KOPT-K1 (cell line): ENCODE measurements around the gene YWHAH.

Experiments
- H3K27ac ChIP-seq: fragments of 200-600 bp; sonication (generic); 2 replicates; pipeline ENCODE4 v1.5.1; 2016; ENCODE audit warnings: antibody characterized with exemption, mild to moderate bottlenecking, low read depth, low read length; ENCODE audit not compliant: poor library complexity, severe bottlenecking
- H3K36me3 ChIP-seq: fragments of 200-600 bp; sonication (generic); 2 replicates; pipeline ENCODE4 v1.5.1; 2017; ENCODE audit warnings: antibody characterized with exemption, mild to moderate bottlenecking, low read length, moderate library complexity; ENCODE audit not compliant: insufficient read depth
- H3K9me3 ChIP-seq: fragments of 200-600 bp; sonication (generic); 2 replicates; pipeline ENCODE4 v1.5.1; 2017; ENCODE audit warnings: antibody characterized with exemption, low read length, mild to moderate bottlenecking; ENCODE audit not compliant: insufficient read depth, poor library complexity, severe bottlenecking

Gene YWHAH

DNA sequence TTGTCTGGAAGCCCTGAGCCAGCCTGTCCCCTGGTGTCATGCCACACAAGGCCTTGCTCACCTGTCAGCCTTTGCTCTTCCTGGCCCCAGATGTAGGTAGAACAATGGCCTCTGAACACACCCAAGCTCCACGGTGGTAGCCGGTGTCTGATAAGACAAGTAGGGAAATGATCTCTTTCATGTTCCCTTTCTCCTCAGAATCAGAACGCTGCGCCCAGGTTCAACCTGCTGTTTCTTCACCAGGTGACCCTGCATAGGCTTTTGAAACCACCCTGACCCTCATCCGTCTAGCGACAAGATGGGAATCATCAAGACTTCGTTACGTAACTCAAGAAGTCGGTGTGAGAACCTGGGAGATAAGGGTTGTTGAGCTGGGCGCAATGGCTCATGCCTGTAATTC, 28.7 kb upstream of the YWHAH start:
- Histone ChIP-seq H3K36me3 (no peaks in the 10 kb centered on the region; the same call in 1 of the 2 replicates), H3K9me3 (no peaks in the 10 kb centered on the region), H3K27ac (no peak overlapping the region)

DNA sequence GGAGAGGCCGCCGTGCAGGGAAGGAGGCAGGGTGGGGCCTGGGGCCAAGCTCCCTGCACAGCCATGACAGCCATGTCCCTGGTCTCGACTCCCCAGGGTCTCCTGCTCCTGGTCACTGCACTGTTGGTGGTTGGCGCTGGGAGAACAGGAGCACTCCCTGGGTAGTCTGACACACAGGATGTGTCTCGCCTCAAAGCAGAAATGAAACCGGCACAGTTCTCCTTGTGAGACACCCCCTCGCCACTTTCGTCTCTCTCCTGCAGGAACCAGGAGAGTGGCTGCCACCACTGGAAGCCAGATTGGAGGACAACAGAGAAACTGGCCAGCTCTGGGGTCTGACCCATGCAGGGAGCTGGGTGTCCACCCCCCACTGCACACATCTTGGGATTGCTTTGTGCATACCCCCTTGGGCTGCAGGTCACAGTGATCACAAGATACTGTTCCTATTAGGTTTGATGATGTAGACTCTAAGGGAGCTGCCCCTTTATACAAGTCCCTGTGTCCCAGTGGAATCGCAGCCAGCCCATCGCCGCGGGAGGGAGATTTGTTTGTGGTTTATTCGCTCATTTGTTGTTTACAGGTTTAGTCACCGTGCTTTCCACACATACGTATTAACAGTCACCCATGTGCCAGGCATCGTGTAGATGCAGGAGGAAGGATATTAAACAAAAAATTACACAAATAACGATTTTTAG, 27.0 kb upstream of the YWHAH start:
- H3K36me3 ChIP-seq, result no peaks in the 10 kb centered on the region
- H3K9me3 ChIP-seq, result no peaks in the 10 kb centered on the region
- no peak overlapping the region for H3K27ac ChIP-seq

DNA sequence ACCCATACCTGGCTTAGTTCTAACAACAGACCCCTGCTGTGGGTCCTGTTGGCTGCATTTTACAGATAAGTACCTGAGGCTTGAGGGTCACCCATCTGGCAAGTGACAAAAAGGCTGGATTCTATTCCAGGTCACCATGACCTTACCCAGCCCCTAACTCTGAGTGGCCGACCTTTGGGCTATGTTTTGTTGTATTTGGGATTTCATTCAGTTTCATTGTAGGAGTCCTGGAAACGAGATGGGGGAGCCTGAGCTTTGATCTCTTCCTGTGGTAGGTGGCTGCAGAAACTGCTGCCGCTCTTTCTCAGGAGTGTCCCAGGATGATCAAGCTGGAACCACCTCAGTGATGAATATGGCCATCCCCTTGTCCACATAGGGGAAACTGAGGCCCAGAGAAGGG, 24.6 kb upstream of the YWHAH start:
- Histone ChIP-seq H3K9me3 (no peaks in the 10 kb centered on the region), H3K36me3 (no peaks in the 10 kb centered on the region), H3K27ac (no peak overlapping the region)

DNA sequence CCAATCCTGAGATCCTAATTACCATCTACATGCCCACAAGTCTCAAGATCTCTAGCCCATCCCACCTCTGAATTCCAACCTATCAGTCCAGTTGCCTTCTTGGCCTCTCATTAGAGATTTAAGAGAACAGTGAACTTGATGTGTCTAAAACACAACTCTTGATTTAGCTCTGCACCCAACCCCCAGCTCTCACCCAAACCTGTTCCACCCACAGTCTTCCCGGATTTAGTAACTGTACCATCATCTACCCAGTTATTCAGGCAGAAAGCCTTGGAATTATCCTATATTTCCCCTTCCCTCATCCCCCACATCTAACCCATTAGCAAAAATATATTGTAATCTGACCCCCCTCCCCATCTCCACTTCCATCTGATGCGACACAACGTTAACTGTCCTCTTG, 24.0 kb upstream of the YWHAH start:
- Histone ChIP-seq H3K27ac (no peak overlapping the region), H3K9me3 (no peaks in the 10 kb centered on the region), H3K36me3 (no peaks in the 10 kb centered on the region)

DNA sequence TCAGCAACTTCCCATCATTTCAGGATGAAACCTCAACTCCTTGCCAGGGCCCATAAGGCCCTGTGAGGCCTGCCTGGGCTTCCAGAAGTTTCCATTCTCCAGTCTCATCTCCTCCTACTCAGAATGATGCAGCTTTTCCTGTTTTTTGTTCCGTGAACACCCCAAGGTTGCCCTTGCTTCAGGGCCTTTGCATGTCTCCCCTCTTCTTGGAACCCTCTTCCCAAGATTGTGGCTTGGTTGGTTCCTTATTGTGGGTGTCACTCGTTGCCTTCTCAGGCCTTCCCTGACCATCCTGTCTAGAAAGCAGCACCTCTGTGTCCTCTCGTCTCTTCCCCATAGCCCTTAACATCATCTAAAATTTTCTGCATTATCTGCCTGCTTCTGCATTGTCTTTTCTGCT, 23.2 kb upstream of the YWHAH start:
- Histone ChIP-seq H3K27ac (no peak overlapping the region), H3K9me3 (no peaks in the 10 kb centered on the region), H3K36me3 (no peaks in the 10 kb centered on the region)

DNA sequence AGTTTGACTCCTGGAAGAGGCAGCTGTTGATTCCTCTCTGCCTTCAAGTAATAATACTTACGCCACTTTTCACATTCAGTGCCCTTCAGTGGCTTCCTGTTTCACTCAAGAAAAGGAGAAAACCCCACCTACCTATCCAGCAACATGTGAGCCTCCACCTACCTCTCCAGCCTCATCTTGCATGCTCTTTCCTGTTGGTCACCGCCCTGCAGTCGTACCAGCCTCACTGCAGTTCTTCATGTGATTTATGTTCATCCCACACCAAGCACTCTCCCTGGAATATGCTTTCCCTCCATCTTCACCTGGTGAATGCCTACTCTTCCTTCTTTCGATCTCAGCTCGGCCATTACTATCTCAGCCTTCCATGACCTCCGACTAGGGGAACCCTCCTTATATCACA, 21.8 kb upstream of the YWHAH start:
- no peaks in the 10 kb centered on the region for H3K9me3 ChIP-seq
- H3K27ac ChIP-seq, result no peak overlapping the region

DNA sequence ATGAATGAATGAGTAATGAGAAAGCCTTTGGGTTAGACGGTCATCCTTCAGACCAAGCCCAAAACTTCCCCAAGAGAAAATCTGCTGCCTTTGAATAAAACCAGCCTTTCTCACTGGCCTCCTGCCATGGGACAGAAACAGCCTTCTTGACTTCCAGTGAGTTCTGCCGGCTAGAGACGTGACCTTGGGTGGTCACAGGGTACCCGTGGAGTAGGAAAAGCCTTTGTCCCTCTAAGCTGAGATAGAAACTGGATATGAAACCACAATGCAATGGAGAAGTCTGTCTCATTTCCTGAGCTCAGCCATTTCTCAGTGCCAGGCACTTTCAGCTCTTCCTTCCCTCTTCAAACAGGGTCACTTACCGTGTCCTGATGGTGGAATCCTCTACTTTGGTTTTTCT, 21.2 kb upstream of the YWHAH start:
- Histone ChIP-seq H3K36me3 (no peaks in the 10 kb centered on the region), H3K27ac (no peak overlapping the region)

More for the DNA sequence above, 21.8 kb upstream of the YWHAH start:
- no peaks in the 10 kb centered on the region for H3K36me3 ChIP-seq

DNA sequence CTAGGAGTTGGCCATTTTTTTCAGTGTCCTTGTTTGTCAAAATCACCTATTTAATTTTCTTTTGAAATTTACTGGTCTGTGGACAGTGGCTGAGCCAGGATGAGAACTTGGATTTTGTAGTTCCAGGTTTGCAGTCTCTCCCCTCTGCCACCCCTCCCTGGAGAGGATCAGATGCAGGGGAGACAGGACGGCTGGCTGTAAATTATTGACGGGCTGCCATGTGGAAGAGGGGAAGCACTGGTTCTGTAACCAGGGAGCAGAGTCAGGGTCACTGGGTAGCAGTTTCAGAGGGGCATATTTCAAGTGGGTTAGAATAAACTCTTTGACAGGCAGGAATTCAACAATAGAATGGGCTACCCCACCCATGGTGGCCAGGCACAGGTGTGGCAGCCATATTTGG, 20.6 kb upstream of the YWHAH start:
- no peak overlapping the region for H3K27ac ChIP-seq

More for the DNA sequence above, 21.2 kb upstream of the YWHAH start:
- H3K9me3 ChIP-seq, result no peaks in the 10 kb centered on the region

DNA sequence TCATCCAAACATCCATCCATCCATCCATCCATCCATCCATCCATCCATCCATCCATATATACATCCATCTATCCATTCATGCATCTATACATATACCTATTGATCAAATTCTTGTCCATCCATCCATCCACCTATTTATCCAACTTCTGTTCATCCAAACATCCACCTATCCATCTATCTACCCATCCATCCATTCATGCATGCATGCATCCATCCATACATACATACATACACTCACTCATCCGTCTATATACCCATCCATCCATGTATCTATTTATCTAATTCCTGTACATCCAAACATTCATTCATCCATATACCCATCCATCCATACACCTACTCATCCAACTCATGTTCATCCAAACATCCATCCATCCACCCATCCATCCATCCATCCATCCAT, 19.3 kb upstream of the YWHAH start:
- Histone ChIP-seq H3K27ac (no peak overlapping the region), H3K9me3 (no peaks in the 10 kb centered on the region), H3K36me3 (no peaks in the 10 kb centered on the region)

More for the DNA sequence above, 20.6 kb upstream of the YWHAH start:
- Histone ChIP-seq H3K9me3 (no peaks in the 10 kb centered on the region), H3K36me3 (no peaks in the 10 kb centered on the region)

DNA sequence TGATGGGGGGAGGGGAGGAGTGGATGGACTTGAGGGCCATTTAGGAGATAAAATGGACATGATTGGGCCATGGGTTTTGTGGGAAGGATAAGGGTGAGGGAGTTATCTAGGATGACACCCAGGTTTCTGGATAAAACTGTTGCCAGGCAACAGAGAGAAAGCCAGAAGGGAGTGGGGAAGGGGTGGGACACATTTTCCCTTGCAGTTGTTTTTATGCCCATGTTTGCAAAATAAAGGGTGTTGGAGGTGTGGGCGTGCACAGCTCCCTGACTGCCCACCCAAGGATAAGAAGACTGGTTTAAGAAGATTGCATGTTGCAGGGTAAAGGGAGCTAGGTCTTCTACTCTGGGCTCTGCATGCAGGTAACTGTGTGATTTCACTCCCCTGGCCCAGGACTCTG, 18.3 kb upstream of the YWHAH start:
- H3K9me3 ChIP-seq, result no peaks in the 10 kb centered on the region

DNA sequence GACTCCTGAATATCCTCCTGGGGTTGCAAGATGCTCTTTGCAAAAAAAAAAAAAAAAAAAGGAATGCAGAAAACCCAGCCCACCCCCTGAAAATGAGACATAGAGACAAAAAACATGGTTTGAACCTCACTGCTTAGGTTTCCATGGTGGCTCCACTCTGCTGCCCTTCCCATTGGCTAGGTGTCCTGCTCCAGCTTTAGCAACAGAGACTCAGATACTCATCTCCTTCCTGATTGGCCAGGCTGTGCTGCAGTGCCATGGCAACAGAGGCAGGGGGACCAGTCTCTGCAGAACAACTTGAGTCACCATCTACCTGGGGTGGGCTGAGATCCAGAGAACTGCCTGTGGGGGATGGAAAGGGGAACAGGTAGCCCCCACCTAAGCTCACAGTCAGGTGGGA, 17.4 kb upstream of the YWHAH start:
- no peak overlapping the region for H3K27ac ChIP-seq
- H3K9me3 ChIP-seq, result no peaks in the 10 kb centered on the region
- H3K36me3 ChIP-seq, result no peaks in the 10 kb centered on the region

More for the DNA sequence above, 18.3 kb upstream of the YWHAH start:
- Histone ChIP-seq H3K27ac (no peak overlapping the region), H3K36me3 (no peaks in the 10 kb centered on the region)

DNA sequence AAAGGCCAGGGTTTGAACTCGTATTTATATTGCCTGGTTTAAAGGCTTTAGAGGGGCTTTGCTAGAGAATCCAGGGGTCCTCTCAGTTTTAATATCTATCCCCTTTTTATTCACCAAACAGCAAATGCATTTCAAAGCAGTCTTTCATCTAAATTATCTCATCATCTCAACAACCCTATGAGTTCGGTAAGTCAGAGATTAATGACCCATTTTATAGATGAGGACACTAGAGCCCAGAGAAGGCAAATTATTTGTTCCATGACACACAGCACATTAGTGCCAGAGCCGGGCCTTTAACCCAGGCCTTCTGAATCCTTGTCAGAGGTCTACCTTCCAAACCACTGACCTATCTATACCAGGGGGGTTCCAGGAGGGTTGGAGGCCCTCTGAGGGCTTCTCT, 16.8 kb upstream of the YWHAH start:
- Histone ChIP-seq H3K36me3 (no peaks in the 10 kb centered on the region), H3K27ac (no peak overlapping the region), H3K9me3 (no peaks in the 10 kb centered on the region)

DNA sequence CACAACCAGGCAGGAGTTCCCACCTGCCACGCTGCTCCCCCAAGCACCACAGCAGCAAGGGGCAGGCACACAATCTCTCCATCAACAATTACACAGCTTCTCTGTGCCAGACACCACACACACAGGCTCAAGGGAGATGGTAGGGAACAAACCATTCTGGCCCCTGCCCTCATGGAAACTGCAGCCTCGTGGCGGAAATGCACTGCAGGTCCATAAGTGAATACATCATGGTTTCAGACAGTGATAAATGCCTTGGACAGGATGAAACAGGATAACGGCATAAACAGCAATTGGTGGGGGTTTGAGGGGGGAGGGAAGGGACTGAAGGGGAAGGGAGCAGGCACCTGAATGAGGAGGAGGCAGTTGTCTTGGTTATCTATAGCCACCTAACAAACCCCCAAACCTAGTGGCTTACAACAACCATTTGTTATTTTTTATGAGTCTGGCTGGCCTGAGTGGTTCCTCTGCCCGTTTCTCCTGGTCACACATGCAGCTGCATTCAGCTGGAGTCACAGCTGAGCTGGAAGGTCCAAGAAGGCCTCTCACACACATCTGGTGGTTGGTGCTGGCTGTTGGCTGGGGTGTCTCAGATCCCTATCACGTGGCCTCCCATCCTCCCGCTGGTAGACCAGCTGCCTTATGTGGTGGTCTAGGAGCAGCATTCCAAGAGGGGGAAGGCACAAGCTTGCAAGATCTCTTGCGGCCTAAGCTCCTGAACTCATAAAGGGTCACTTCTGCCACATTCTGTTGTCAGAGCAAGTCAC, 15.0 kb upstream of the YWHAH start:
- H3K9me3 ChIP-seq, result no peaks in the 10 kb centered on the region
- no peak overlapping the region for H3K27ac ChIP-seq
- H3K36me3 ChIP-seq, result no peaks in the 10 kb centered on the region

DNA sequence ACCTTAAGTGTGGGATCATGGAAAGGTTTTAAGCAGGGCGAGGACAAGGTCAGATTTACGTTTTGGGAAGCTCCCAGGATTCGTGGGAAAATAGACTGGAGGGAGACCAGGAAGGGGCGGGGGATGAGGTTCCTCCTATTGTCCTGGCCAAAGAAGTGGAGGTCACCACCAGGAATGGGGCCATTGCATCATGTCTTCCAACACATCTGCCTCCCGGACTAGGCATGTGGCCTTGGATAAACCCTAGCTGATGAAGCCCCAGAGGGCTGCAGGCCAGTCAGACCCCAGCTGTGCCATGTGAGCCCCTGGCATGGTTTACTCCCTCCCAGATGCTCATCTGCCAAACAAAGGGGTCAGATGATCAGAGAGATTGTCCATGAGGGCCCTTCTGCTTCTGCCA, 11.5 kb upstream of the YWHAH start:
- Histone ChIP-seq H3K36me3 (no peaks in the 10 kb centered on the region), H3K9me3 (no peaks in the 10 kb centered on the region), H3K27ac (no peak overlapping the region)

DNA sequence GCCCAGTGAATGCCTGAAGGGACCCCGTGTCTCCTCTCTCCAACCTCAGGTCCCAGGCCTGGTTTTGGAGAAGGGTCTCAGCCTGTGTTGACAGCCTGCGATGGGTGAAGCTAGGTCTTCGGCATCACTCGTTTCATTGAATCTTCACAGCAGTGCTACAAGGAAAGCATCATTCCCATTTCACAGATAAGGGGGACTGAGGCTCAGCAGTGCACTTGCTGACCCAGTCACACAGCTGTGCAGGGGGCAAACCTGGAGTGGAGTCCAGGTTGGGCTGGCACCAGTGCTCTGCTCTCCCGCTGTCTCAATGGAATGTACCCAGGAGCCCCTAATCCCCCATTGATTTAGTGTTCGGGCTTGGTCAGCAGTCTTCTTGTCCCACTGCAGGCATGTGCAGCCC, 10.9 kb upstream of the YWHAH start:
- no peaks in the 10 kb centered on the region for H3K36me3 ChIP-seq
- no peak overlapping the region for H3K27ac ChIP-seq
- H3K9me3 ChIP-seq, result no peaks in the 10 kb centered on the region
